Measurements from ENCODE around the gene TMEM183A. TPM values are rescaled to one million over a fixed set of nuclear protein-coding genes. Genes with fewer than 3 reads are reported as not detected.

The TMEM183A gene
- total and polyA plus RNA-seq, 2 experiments from 2014 or later, result 65.2 to 78.8 TPM

- 8% methylated on average over 10 of the region's 10 CpGs for WGBS (ENCODE audit: low lambda C conversion rate, missing lambda C conversion rate)
- peak overlapping the region; percentile 70 for H3K4me3 ChIP-seq
Measured at GRCh38 chr1:202958544-202959275, 48.5 kb upstream of the TMEM183A start.

GRCh38 chr1:202959276-202959620, 47.9 kb upstream of the TMEM183A start:
- peaks cover 28% of the 10 kb centered on the region for H4K20me1 ChIP-seq (ENCODE audit: insufficient read depth, poor library complexity, severe bottlenecking)
- 15% methylated on average over 1 of the region's 1 CpG for WGBS (ENCODE audit: low lambda C conversion rate, missing lambda C conversion rate)
- H3K27me3 ChIP-seq, result no peaks in the 10 kb centered on the region
- no peaks in the 10 kb centered on the region for H3K9me2 ChIP-seq (replicated peaks; ENCODE audit: insufficient read depth)
- no peaks in the 10 kb centered on the region for H3K36me3 ChIP-seq (replicated peaks; ENCODE audit: insufficient read depth, low read depth)
- peaks cover 37% of the 10 kb centered on the region for H3K79me2 ChIP-seq
- peaks cover 17% of the 10 kb centered on the region for H3K4me1 ChIP-seq (ENCODE audit: insufficient read depth)
- H2AFZ ChIP-seq, result no peak overlapping the region
- no peak for TF ChIP-seq EZH2 (IDR thresholded peaks at IDR 0.05; ENCODE audit: borderline replicate concordance)
- TF ChIP-seq CTCF (IDR thresholded peaks at IDR 0.05; ENCODE audit: poor library complexity), result no peak
- TF ChIP-seq EZH2phosphoT487 (IDR thresholded peaks at IDR 0.05; ENCODE audit: low read depth, severe bottlenecking, unreplicated experiment), result no peak
- H3K4me2 ChIP-seq, result peak overlapping the region; percentile 84
- H3K4me3 ChIP-seq, result no peak overlapping the region
- H3K9me3 ChIP-seq (ENCODE audit: low read depth), result no peaks in the 10 kb centered on the region
- DNase-seq (ENCODE audit: low spot score), result peak; percentile 35
- peak overlapping the region; percentile 70 for H3K27ac ChIP-seq

More at GRCh38 chr1:202958544-202959275, 48.5 kb upstream of the TMEM183A start:
- Histone ChIP-seq H3K27ac (peak overlapping the region; percentile 70), H4K20me1 (ENCODE audit: insufficient read depth, poor library complexity, severe bottlenecking) (peaks cover 32% of the 10 kb centered on the region), H2AFZ (peak overlapping the region; percentile 69), H3K4me1 (ENCODE audit: insufficient read depth) (peaks cover 17% of the 10 kb centered on the region), H3K9me2 (replicated peaks; ENCODE audit: insufficient read depth) (no peaks in the 10 kb centered on the region), H3K4me2 (peak overlapping the region; percentile 84), H3K27me3 (no peaks in the 10 kb centered on the region), H3K9me3 (ENCODE audit: low read depth) (no peaks in the 10 kb centered on the region), H3K79me2 (peaks cover 43% of the 10 kb centered on the region), H3K36me3 (replicated peaks; ENCODE audit: insufficient read depth, low read depth) (no peaks in the 10 kb centered on the region)
- no peak for TF ChIP-seq EZH2phosphoT487 (IDR thresholded peaks at IDR 0.05; ENCODE audit: low read depth, severe bottlenecking, unreplicated experiment)
- TF ChIP-seq EZH2 (IDR thresholded peaks at IDR 0.05; ENCODE audit: borderline replicate concordance), result no peak
- no peak for TF ChIP-seq CTCF (IDR thresholded peaks at IDR 0.05; ENCODE audit: poor library complexity)
- DNase-seq (ENCODE audit: low spot score), result no peak

GRCh38 chr1:202961220-202961880, 45.8 kb upstream of the TMEM183A start:
- no peak overlapping the region for H2AFZ ChIP-seq
- no peaks in the 10 kb centered on the region for H3K27me3 ChIP-seq
- 87% methylated on average over 5 of the region's 5 CpGs for WGBS (ENCODE audit: low lambda C conversion rate, missing lambda C conversion rate)
- no peak overlapping the region for H3K4me2 ChIP-seq
- H3K36me3 ChIP-seq (replicated peaks; ENCODE audit: insufficient read depth, low read depth), result no peaks in the 10 kb centered on the region
- peaks cover 16% of the 10 kb centered on the region for H3K4me1 ChIP-seq (ENCODE audit: insufficient read depth)
- TF ChIP-seq EZH2 (IDR thresholded peaks at IDR 0.05; ENCODE audit: borderline replicate concordance) (no peak), CTCF (IDR thresholded peaks at IDR 0.05; ENCODE audit: poor library complexity) (no peak), EZH2phosphoT487 (IDR thresholded peaks at IDR 0.05; ENCODE audit: low read depth, severe bottlenecking, unreplicated experiment) (no peak)
- H3K4me3 ChIP-seq, result no peak overlapping the region
- no peak overlapping the region for H3K27ac ChIP-seq
- DNase-seq (ENCODE audit: low spot score), result no peak
- peaks cover 12% of the 10 kb centered on the region for H4K20me1 ChIP-seq (ENCODE audit: insufficient read depth, poor library complexity, severe bottlenecking)
- no peaks in the 10 kb centered on the region for H3K9me3 ChIP-seq (ENCODE audit: low read depth)
- peaks cover 16% of the 10 kb centered on the region for H3K79me2 ChIP-seq
- H3K9me2 ChIP-seq (replicated peaks; ENCODE audit: insufficient read depth), result no peaks in the 10 kb centered on the region
